SK-N-MC (cell line): Measurements from ENCODE around the gene TBC1D30.

Source experiments
- EZH2 ChIP-seq: fragments of 200-600 bp; sonication (generic); IDR thresholded peaks from one replicate; pipeline ENCODE4 v1.6.1; 2017; ENCODE audit warnings: antibody characterized with exemption
- POLR2AphosphoS5 ChIP-seq: IDR thresholded peaks from 2 replicates; pipeline ENCODE4 v1.6.1; 2012; ENCODE audit warnings: mild to moderate bottlenecking, low read depth, low read length, borderline replicate concordance

DNA sequence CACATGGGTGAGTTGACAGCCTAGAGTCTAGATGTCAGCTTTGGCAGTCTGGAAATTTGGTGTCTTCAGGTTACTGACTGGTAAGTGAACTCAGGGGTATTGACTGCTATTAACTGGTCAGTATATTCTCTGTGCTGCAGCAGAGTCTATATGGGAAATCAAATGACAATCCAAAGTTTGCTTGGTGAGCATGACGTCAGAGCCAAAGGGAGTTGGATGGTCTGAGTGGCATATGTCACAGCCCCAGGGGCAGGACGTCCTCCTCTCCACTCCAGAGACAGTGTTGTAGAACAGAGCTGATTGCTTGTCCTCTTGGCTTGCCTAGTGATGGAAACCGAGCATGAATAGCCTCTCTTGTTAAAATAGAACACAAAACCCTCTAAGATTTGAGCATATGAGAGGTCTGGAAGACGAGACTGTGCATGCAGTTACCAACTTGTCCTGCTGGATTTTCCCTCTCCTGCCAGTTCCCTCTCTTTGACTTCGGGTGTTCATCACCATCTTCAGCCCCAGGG is 3.3 kb upstream of the TBC1D30 start:
- TF ChIP-seq EZH2 (no peak), POLR2AphosphoS5 (no peak)
